A549 (cell line): ENCODE measurements around the gene R3HDM2. TPM values are rescaled to one million over a fixed set of nuclear protein-coding genes. Genes with fewer than 3 reads are reported as not detected.
"Not testable (repeated sequence)": the region's sequence is repeated elsewhere in the genome, so short reads cannot be mapped to it uniquely, and the experiment has no call there.

Experiments
- ATAC-seq, 2 experiments: fragments of 200-7000 bp in 1 of 2; fragments of >200 bp in 1 of 2; cut with Nextera tagmentation in 1 of 2; cut with Tn5 transposase in 1 of 2; 3 replicates each; pipeline versions ENCODE4 v1.8.0 to v1.9.1; 2018 to 2020; ENCODE audit warnings: mild to moderate bottlenecking in 1 of 2, moderate library complexity in 1 of 2
- CTCF ChIA-PET: fragments of 300-600 bp; sonication (Branson Sonifier 250); formaldehyde crosslinking; extraction: SDS; loops from one replicate; lab custom pipeline; 2021; ENCODE audit warnings: antibody characterized with exemption, inconsistent platforms; lab: Yijun Ruan, JAX
- POLR2A ChIA-PET: fragments of 350-600 bp; formaldehyde crosslinking; extraction: SDS; loops from one replicate; lab custom pipeline; 2021; ENCODE audit warnings: antibody characterized with exemption, inconsistent platforms; lab: Yijun Ruan, JAX
- DNase-seq, 2 experiments: peaks; one replicate each; pipeline versions ENCODE4 v3.0.0 to v3.0.0-alpha.2; 2011 to 2016; ENCODE audit warnings: low read depth in 1 of 2, low spot score in 1 of 2
- FAIRE-seq: peaks from 2 replicates; lab custom pipeline; 2011; peaks lifted over from hg19 to GRCh38; lab: Jason Lieb, UNC
- H3K27ac ChIP-seq, 2 experiments: fragments of >200 bp; sonication (Bioruptor Twin); formaldehyde crosslinking; 3 replicates each; pipeline ENCODE4 v1.5.1; 2016 to 2017
- H3K4me1 ChIP-seq: fragments of >200 bp; sonication (Bioruptor Twin); formaldehyde crosslinking; 3 replicates; pipeline ENCODE4 v1.6.1; 2016
- H3K4me2 ChIP-seq: fragments of >200 bp; sonication (Bioruptor Twin); formaldehyde crosslinking; 3 replicates; pipeline ENCODE4 v1.6.1; 2016
- H3K4me3 ChIP-seq: fragments of >200 bp; sonication (Bioruptor Twin); formaldehyde crosslinking; 3 replicates; pipeline ENCODE4 v1.5.1; 2016
- H3K9me3 ChIP-seq: fragments of >200 bp; sonication (Bioruptor Twin); formaldehyde crosslinking; 3 replicates; pipeline ENCODE4 v1.6.1; 2016
- FOSL2 ChIP-seq, 2 experiments: fragments of 450-650 bp in 1 of 2; fragments of >200 bp in 1 of 2; sonication (Bioruptor Twin) in 1 of 2; formaldehyde crosslinking; IDR thresholded peaks; 2 replicates each; pipeline versions ENCODE4 v1.5.0 to v1.6.1; 2016 to 2020; ENCODE audit warnings: mild to moderate bottlenecking in 1 of 2, moderate library complexity in 1 of 2
- HDAC2 ChIP-seq: fragments of 200-600 bp; sonication (generic); IDR thresholded peaks from 2 replicates; pipeline ENCODE4 v1.6.1; 2016
- HMGXB4 ChIP-seq: fragments of 250-450 bp; sonication (Bioruptor Pico); IDR thresholded peaks from 2 replicates; pipeline ENCODE4 v1.5.0; 2021; ENCODE audit warnings: mild to moderate bottlenecking, moderate library complexity, borderline replicate concordance
- HOXA7 ChIP-seq: fragments of 250-450 bp; sonication (Bioruptor Pico); IDR thresholded peaks from 2 replicates; pipeline ENCODE4 v1.5.0; 2020; ENCODE audit warnings: mild to moderate bottlenecking, moderate library complexity
- NFE2L2 ChIP-seq: fragments of 150-350 bp; conservative IDR thresholded peaks from 2 replicates; pipeline ENCODE4 v1.6.1; 2014; ENCODE audit warnings: low read length
- WGBS: methylation state at CpG from one replicate; pipeline ENCODE4 v1.1.6; 2017; ENCODE audit errors: missing lambda C conversion rate; 5-methylcytosine and 5-hydroxymethylcytosine counted together
- polyA plus RNA-seq, 4 experiments: library from polyadenylated mRNA; depleted of rRNA in 3 of 4; stranded (reverse); fragments of >200 nt; fragmentation: RNase III in 1 of 4; extraction: RNeasy Plus Mini Kit Qiagen cat#74134 plus additional on column Dnase treatment in 1 of 4; gene quantifications; 2 replicates in 3 of 4; 3 replicates in 1 of 4; pipeline ENCODE4 v1.2.3, GENCODE V29; 2011 to 2017

Gene R3HDM2
- polyA plus RNA-seq, 2 of the 4 experiments (the other 2 are of a cell fraction) = 14.0 to 30.6 TPM

- FAIRE-seq (no peak), DNase-seq (no peak), ATAC-seq (no peak)
- CTCF ChIA-PET = interaction anchor here (1.1 to 2.5 kb wide), 8 partner anchors 8 to 167 kb away, joined by 3 to 8 read pairs (median 4); no protein-coding TSS in a partner anchor
- H3K4me1 ChIP-seq = no peaks in the 10 kb centered on the region
- POLR2A ChIA-PET = no interaction called here
- no peak overlapping the region for H3K4me2 ChIP-seq
- H3K4me3 ChIP-seq = no peak overlapping the region
- peak; percentile 70 for TF ChIP-seq NFE2L2
- TF ChIP-seq HOXA7 (CRISPR knock-in tag) = no peak
- H3K9me3 ChIP-seq = no peaks in the 10 kb centered on the region
- no peak overlapping the region for H3K27ac ChIP-seq
- 91% methylated on average over 4 of the region's 4 CpGs for WGBS
Observed at GRCh38 chr12:57410534-57410933, 20.3 kb downstream of the R3HDM2 start.

GRCh38 chr12:57404966-57405640 is 25.7 kb downstream of the R3HDM2 start:
- H3K4me3 ChIP-seq = no peak overlapping the region
- no peak for TF ChIP-seq FOSL2 (IDR thresholded peaks at IDR 0.05)
- TF ChIP-seq FOSL2 (CRISPR knock-in tag; IDR thresholded peaks at IDR 0.05) = no peak
- TF ChIP-seq, all 56 proteins: peak for 0
- Histone ChIP-seq H3K4me1 (no peaks in the 10 kb centered on the region), H3K27ac (no peak overlapping the region), H3K4me2 (no peak overlapping the region), H3K9me3 (no peaks in the 10 kb centered on the region)
- DNase-seq (no peak), FAIRE-seq (no peak), ATAC-seq (no peak)
- ChIA-PET POLR2A (interaction anchor here (1.3 kb wide), 1 partner anchor 25 kb away, joined by 3 read pairs; no protein-coding TSS in a partner anchor), CTCF (interaction anchor here (0.9 to 1.5 kb wide), 3 partner anchors 16 to 95 kb away, joined by 3 to 4 read pairs (median 3); no protein-coding TSS in a partner anchor)
- 95% methylated on average over 5 of the region's 5 CpGs for WGBS

GRCh38 chr12:57402156-57402555 is 28.7 kb downstream of the R3HDM2 start:
- ATAC-seq, H3K9me3 ChIP-seq, POLR2A ChIA-PET, FAIRE-seq, H3K4me3 ChIP-seq, DNase-seq, H3K4me1 ChIP-seq, H3K27ac ChIP-seq, H3K4me2 ChIP-seq: not testable (repeated sequence)
- 94% methylated on average over 4 of the region's 4 CpGs for WGBS
- CTCF ChIA-PET = interaction anchor here (0.5 to 3.3 kb wide), 7 partner anchors 9 to 683 kb away, joined by 3 to 14 read pairs (median 3); no protein-coding TSS in a partner anchor

- POLR2A ChIA-PET = interaction anchor here (0.6 kb wide), 1 partner anchor 94 kb away, joined by 6 read pairs; no protein-coding TSS in a partner anchor
- Histone ChIP-seq H3K4me3 (no peak overlapping the region), H3K27ac (no peak overlapping the region), H3K4me1 (no peaks in the 10 kb centered on the region), H3K9me3 (no peaks in the 10 kb centered on the region), H3K4me2 (no peak overlapping the region)
- ATAC-seq = peak in 1 of 2 experiments; percentile 34; a peak in 3 of 6 replicates
- CTCF ChIA-PET = interaction anchor here (0.8 to 3.3 kb wide), 7 partner anchors 20 to 124 kb away, joined by 3 to 14 read pairs (median 4); no protein-coding TSS in a partner anchor
- no peak for FAIRE-seq
- WGBS = 88% methylated on average over 5 of the region's 5 CpGs
- TF ChIP-seq FOSL2 (IDR thresholded peaks at IDR 0.05) = no peak
- TF ChIP-seq FOSL2 (CRISPR knock-in tag; IDR thresholded peaks at IDR 0.05) = no peak
- TF ChIP-seq HOXA7 (CRISPR knock-in tag) = no peak
- no peak for TF ChIP-seq HDAC2
- TF ChIP-seq HMGXB4 (CRISPR knock-in tag) = no peak
- DNase-seq = peak in 1 of 2 experiments; percentile 15
Observed at GRCh38 chr12:57401165-57401564, 29.7 kb downstream of the R3HDM2 start.

- FAIRE-seq, H3K27ac ChIP-seq, H3K9me3 ChIP-seq, H3K4me2 ChIP-seq, ATAC-seq, H3K4me1 ChIP-seq, POLR2A ChIA-PET, H3K4me3 ChIP-seq, DNase-seq: not testable (repeated sequence)
- WGBS = 95% methylated on average over 7 of the region's 7 CpGs
- CTCF ChIA-PET = interaction anchor here (1.0 to 1.3 kb wide), 3 partner anchors 11 to 56 kb away, joined by 3 to 4 read pairs (median 4); no protein-coding TSS in a partner anchor
Observed at GRCh38 chr12:57399718-57400463, 31.0 kb downstream of the R3HDM2 start.
